GM18505 (cell line): Measurements from ENCODE around the gene ALG6.

Experiments
- ATAC-seq: cut with Tn5 transposase; IDR thresholded peaks from one replicate; pipeline ENCODE4 v1.9.1; 2021; ENCODE audit not compliant: unreplicated experiment
- POLR2A ChIP-seq: IDR thresholded peaks from 4 replicates; pipeline ENCODE4 v1.6.1; 2011; ENCODE audit warnings: borderline replicate concordance; ENCODE audit not compliant: insufficient read depth, insufficient read length; ENCODE audit errors: extremely low read depth

The ALG6 gene

DNA sequence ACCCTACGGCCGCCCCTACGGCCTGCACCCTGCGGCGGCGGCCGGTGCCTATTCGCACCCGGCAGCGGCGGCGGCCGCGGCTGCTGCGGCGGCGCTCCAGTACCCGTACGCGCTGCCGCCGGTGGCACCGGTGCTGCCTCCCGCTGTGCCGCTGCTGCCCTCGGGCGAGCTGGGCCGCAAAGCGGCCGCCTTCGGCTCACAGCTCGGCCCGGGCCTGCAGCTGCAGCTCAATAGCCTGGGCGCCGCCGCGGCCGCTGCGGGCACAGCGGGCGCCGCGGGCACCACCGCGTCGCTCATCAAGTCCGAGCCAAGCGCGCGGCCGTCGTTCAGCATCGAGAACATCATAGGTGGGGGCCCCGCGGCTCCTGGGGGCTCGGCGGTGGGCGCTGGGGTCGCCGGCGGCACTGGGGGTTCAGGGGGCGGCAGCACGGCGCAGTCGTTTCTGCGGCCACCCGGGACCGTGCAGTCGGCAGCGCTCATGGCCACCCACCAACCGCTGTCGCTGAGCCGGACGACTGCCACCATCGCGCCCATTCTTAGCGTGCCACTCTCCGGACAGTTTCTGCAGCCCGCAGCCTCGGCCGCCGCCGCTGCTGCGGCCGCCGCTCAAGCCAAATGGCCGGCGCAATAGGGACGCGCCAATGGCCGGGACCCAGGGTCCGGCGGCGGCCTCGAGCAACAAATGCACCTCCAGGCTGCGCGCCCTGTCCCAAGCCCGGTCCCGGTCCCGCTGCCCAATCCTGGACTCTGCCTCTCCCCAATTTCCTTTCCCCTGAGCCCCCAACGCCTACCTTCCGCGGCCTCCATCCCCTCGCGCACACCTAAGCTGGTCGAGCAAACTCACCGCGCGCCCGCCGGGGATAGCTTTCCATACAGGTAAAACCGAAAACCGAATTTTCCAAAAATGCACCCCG is 43.3 kb upstream of the ALG6 start:
- TF ChIP-seq POLR2A: no peak
- no peak for ATAC-seq

- ATAC-seq: no peak
- TF ChIP-seq POLR2A: no peak
These were observed 42.7 kb upstream of the ALG6 start for GRCh38 chr1:63324779-63325119.

- TF ChIP-seq POLR2A: no peak
- no peak for ATAC-seq
These were observed 42.0 kb upstream of the ALG6 start for GRCh38 chr1:63325279-63325985.

DNA sequence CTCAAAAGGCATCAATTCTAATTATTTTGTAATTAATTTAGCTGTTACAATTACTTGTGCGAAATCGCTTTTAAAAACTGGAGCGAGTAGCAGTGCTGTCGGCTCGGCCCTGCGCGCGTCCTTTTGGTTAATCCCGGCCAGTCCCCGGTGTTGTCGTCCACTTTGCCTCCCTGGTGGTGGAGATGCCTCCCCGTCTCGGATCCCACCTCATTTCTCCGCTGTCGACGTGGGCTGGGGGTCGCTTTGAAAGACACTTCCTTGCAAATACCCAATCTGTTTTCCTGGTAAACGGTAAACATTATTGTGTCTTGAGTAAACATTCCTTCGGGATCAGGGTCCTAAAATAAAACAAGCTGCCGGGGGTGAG is 41.3 kb upstream of the ALG6 start:
- ATAC-seq: no peak
- no peak for TF ChIP-seq POLR2A

- TF ChIP-seq POLR2A: no peak
- no peak for ATAC-seq
These were observed 40.7 kb upstream of the ALG6 start for GRCh38 chr1:63326473-63327380.

- ATAC-seq: no peak
- TF ChIP-seq POLR2A: no peak
These were observed 39.9 kb upstream of the ALG6 start for GRCh38 chr1:63327417-63328054.

DNA sequence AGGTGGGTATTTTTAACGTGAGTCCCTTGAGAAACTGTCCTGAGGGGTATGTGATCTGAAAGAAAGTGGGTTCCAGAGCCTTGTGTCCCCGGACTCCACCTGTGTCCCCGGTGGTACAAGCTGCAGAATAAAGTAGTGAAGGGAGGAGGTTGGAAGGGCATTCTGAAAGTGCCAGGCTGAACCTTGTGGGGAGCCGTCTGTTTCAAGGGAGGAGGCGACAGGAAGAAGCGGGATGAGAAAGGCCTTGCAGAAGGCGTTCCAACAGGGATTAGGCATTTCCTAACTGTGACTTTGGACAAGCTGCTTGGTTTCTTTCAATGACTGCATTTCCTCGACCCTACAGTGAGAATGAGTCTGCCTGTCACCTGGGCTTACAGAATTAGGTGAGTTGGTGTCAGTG is 39.3 kb upstream of the ALG6 start:
- no peak for TF ChIP-seq POLR2A
- ATAC-seq: no peak

DNA sequence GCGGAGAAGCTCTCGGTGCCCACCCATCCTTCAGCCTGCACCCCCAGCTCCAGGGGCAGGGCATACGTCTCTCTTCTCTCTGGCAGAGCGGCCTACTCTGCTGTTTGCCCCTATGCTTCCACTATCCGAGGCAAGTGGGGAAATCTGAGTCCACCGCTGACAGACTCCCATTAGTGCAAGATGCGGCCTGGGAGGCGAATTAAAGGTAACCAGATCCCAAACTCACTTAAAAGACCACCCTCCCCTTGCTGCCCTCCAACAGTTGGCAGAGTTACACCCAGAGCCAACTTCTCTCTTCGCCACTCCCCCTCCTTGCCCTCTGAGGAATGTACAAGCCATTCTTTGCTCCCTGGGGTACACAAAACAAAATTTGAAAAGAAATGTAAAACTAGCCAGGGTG is 38.6 kb upstream of the ALG6 start:
- ATAC-seq: no peak
- TF ChIP-seq POLR2A: no peak

DNA sequence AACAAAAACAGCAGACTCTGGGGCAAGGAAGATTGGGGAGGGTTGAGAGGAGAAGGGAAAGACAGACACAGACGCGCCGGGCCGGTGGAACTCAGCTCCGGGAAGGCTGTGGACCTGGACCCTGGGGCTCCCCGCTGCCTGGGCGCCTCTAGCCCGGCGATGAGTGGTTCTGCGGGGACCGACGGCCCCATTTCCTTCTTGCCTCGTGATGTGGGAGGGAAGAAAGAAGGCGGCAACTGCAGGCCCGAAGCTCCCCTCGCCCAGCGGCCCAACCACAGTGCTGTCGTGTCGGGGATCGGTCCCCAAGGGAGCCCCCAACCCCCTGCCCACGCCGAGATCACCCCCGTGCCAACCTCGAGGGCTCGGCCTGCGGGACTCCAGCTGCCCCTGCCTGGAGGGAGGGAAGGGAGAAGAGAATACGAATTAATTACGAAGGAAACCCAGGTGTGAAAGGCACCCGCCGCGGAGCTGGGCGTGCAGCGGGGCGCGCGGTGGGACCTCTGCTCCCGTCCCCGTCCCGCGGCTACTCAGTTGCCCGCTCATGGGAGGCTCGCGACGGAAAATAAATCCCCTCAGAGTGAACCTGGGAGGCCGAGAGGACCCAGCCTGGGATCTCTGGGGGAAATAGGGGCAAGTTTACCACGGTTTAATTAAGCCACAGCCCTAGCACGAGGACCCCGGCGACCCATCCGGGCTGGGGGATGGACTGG is 37.7 kb upstream of the ALG6 start:
- TF ChIP-seq POLR2A: no peak
- no peak for ATAC-seq

- TF ChIP-seq POLR2A: no peak
- ATAC-seq: no peak
These were observed 37.0 kb upstream of the ALG6 start for GRCh38 chr1:63330331-63330916.

GRCh38 chr1:63342402-63342801 is 25.0 kb upstream of the ALG6 start:
- no peak for TF ChIP-seq POLR2A
- no peak for ATAC-seq

- no peak for TF ChIP-seq POLR2A
- no peak for ATAC-seq
These were observed 23.5 kb upstream of the ALG6 start for GRCh38 chr1:63343922-63344321.
